ENCODE data around the gene NFX1.

Gene NFX1

DNA sequence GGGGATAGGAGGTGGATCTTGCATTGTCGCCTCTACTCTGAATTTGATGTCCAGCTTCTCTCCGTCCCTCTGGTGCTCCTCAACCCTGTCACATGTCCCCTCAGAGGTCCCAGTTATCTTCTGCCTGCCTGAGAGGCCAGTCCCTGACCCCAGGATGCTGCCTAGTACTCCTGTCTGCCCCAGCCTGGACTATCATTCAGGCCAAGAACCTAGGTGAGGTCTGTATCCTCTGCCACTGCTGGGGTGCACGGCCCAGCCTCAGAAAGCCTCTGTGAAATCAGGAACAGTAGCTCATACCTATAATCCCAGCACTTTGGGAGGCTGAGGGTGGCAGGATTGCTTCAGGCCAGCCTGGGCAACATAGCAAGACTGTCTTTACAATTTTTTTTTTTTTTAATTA is 41.7 kb upstream of the NFX1 start:
- H3K4me3 ChIP-seq (ENCODE audit: low read depth, low read length): no peak overlapping the region
- TF ChIP-seq, protein P1, sequence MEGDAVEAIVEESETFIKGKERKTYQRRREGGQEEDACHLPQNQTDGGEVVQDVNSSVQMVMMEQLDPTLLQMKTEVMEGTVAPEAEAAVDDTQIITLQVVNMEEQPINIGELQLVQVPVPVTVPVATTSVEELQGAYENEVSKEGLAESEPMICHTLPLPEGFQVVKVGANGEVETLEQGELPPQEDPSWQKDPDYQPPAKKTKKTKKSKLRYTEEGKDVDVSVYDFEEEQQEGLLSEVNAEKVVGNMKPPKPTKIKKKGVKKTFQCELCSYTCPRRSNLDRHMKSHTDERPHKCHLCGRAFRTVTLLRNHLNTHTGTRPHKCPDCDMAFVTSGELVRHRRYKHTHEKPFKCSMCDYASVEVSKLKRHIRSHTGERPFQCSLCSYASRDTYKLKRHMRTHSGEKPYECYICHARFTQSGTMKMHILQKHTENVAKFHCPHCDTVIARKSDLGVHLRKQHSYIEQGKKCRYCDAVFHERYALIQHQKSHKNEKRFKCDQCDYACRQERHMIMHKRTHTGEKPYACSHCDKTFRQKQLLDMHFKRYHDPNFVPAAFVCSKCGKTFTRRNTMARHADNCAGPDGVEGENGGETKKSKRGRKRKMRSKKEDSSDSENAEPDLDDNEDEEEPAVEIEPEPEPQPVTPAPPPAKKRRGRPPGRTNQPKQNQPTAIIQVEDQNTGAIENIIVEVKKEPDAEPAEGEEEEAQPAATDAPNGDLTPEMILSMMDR (IDR thresholded peaks at IDR 0.05; ENCODE audit: low read depth, low read length, missing control alignments): no peak
- no peak for DNase-seq (ENCODE audit: low read depth)

DNA sequence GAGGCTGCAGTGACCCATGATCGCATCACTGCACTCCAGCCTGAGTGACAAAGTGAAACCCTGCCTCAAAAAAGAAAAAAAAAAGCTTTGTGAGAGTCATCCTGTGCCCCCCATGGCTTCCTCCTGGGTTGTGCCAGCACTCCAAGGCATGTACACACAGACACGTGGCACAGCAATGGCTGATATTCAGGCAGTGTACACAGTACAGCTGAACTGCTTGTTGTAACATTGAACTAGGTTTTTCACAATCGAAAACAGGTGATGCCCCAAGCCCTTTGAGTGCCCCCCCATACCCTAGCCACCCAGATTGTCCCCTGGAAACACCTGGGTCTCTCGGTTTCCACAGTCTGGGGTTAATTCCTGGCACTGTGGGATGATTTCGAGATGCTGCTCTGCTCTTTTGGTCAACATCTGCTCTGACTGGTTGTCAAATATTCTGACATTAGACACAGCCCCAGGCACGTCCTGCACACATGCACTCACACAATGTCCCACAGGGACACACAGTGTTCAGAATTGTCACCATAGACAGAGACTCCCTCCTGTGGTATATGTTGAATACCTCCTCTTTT is 41.1 kb upstream of the NFX1 start:
- TF ChIP-seq, protein P1 (IDR thresholded peaks at IDR 0.05; ENCODE audit: low read depth, low read length, missing control alignments): no peak
- no peak for DNase-seq (ENCODE audit: low read depth)
- H3K4me3 ChIP-seq (ENCODE audit: low read depth, low read length): no peak overlapping the region

DNA sequence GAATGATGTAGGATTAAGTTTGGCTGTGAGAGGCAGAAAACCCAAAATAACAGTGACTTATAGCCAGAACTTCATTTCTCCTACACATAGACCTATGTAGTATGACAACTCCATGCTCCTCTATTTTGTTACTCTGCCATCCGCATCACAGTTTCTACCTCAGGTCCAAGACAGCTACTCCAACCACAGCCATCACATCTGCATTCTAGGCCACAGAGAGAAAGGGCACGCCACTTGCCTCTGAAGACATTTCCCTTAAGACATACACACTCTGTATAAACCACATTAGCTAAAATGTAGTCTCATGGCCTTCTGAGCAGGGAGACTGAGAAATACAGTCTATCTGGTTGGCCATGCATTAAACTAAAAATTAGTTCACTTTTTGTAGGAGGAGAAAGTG is 40.3 kb upstream of the NFX1 start:
- H3K4me3 ChIP-seq (ENCODE audit: low read depth, low read length): no peak overlapping the region
- no peak for DNase-seq (ENCODE audit: low read depth)
- TF ChIP-seq, protein P1 (IDR thresholded peaks at IDR 0.05; ENCODE audit: low read depth, low read length, missing control alignments): no peak

DNA sequence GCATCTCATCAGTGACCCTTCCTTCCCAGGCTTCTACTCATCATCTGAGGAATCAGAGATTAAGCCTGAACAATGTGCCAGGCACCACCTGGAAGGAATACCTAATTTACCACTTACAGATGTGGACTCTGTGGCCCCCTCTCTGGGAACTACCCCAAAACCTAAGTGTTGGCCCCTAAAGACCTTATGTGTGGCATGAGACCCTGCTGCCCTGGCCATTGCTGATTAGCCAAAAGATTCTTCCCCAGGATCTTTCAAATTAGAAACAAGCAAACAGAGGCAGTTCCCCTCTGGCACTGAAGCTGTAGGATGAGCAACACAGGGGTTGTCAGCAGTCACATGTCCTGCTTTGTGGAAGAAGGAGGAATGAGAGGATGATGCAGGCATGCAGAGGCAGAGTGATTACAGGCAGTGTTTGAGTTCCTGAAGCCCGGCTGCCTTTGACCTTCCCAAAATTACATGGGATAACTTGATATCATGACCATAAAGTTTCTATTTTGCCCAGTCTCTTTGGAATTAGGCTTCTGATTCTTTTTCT is 39.8 kb upstream of the NFX1 start:
- DNase-seq (ENCODE audit: low read depth): no peak
- no peak overlapping the region for H3K4me3 ChIP-seq (ENCODE audit: low read depth, low read length)
- TF ChIP-seq, protein P1 (IDR thresholded peaks at IDR 0.05; ENCODE audit: low read depth, low read length, missing control alignments): no peak

DNA sequence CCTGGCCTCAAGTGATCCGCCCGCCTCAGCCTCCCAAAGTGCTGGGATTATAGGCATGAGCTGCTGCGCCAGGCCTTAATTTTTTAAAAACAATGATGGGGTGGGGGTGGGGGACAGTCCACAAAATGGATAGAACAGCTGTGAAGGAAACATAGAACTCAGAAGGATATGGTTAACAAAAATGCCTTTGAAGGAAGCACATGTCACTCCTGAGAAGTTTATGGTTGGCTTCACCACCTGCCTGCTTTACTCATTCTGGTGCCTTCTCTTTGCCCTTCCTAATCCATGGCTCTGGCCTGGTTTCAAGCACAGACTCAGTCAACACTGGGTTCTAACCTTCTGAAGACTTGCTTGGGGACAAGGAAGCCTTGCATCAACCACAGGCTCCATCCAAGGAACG is 36.1 kb upstream of the NFX1 start:
- DNase-seq (ENCODE audit: low read depth): no peak
- TF ChIP-seq, protein P1 (IDR thresholded peaks at IDR 0.05; ENCODE audit: low read depth, low read length, missing control alignments): no peak
- H3K4me3 ChIP-seq (ENCODE audit: low read depth, low read length): no peak overlapping the region

DNA sequence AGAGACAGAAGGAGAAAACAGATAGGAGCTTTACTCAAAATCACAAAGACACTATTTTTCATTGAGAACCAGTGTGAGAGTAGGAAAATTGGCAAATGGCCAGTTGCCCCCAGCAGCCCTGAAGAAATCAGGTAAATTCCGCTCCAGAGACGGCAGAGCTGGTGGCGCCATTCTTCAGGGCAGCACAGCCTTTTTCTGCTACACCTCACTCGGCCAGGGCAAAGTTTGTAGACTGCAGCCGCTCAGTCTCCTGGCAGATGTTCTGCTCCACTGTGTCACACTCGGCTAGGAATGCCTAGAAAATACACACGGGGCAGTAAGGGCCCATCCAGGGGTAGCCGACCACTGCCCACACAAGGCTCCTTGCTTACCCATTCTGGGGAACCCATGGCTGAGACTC is 35.3 kb upstream of the NFX1 start:
- TF ChIP-seq, protein P1 (IDR thresholded peaks at IDR 0.05; ENCODE audit: low read depth, low read length, missing control alignments): no peak
- H3K4me3 ChIP-seq (ENCODE audit: low read depth, low read length): no peak overlapping the region
- no peak for DNase-seq (ENCODE audit: low read depth)

DNA sequence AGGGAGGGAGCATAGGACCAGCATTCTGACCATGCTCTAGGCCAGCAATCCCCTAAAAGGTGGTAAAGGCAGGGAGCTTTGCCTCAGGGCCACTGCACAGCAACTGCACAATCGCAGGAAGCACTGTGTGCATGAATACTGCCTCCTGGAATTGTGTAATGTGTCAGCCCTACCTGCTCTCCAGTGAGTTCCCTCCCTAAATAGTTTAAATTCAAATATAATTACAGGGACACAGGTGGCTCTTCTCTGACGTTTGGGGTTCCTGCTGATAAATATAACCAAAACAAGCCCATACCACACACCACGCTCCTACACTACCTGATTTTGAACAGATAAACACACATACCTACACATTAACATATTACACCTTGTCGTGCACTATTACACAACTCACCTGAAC is 34.8 kb upstream of the NFX1 start:
- no peak for DNase-seq (ENCODE audit: low read depth)
- H3K4me3 ChIP-seq (ENCODE audit: low read depth, low read length): no peak overlapping the region
- TF ChIP-seq, protein P1 (IDR thresholded peaks at IDR 0.05; ENCODE audit: low read depth, low read length, missing control alignments): no peak

Measured in GM12864 (cell line).